NCI-H1930 (cell line): ENCODE measurements around the gene NAGPA.
A peak's percentile ranks its signal among the peaks of the same experiment; 100 is the strongest.

Source experiments
- DNase-seq, 2 experiments: peaks; one replicate each; lab custom pipeline; 2025; lab: John Stamatoyannopoulos, UW

The NAGPA gene

GRCh38 chr16:5027575-5028235 is 6.0 kb downstream of the NAGPA start:
- DNase-seq: no peak

- no peak for DNase-seq
These were observed 6.6 kb downstream of the NAGPA start for GRCh38 chr16:5027086-5027485.

- DNase-seq: no peak
These were observed 7.1 kb downstream of the NAGPA start for GRCh38 chr16:5026664-5027063.

- peak; percentile 18 to 21 for DNase-seq
These were observed 8.5 kb downstream of the NAGPA start for GRCh38 chr16:5025171-5025632.

- peak in 1 of 2 experiments; percentile 18 for DNase-seq
These were observed 9.1 kb downstream of the NAGPA start for GRCh38 chr16:5024632-5025031.

- DNase-seq: no peak
These were observed 11.2 kb downstream of the NAGPA start for GRCh38 chr16:5022521-5022920.

GRCh38 chr16:5020551-5020950 is 13.2 kb downstream of the NAGPA start:
- no peak for DNase-seq

- no peak for DNase-seq
These were observed 14.0 kb downstream of the NAGPA start for GRCh38 chr16:5019775-5020174.

GRCh38 chr16:5018793-5019192 is 14.9 kb downstream of the NAGPA start:
- DNase-seq: no peak

- DNase-seq: no peak
These were observed 16.1 kb downstream of the NAGPA start for GRCh38 chr16:5017678-5017969.

GRCh38 chr16:5016967-5017677 is 16.6 kb downstream of the NAGPA start:
- no peak for DNase-seq

GRCh38 chr16:5015887-5016286 is 17.8 kb downstream of the NAGPA start:
- no peak for DNase-seq

- no peak for DNase-seq
These were observed 18.4 kb downstream of the NAGPA start for GRCh38 chr16:5015351-5015750.

- DNase-seq: no peak
These were observed 20.8 kb downstream of the NAGPA start for GRCh38 chr16:5012887-5013286.

GRCh38 chr16:5011637-5012036 is 22.1 kb downstream of the NAGPA start:
- no peak for DNase-seq

GRCh38 chr16:5010576-5011329 is 23.0 kb downstream of the NAGPA start:
- no peak for DNase-seq

- DNase-seq: no peak
These were observed 25.4 kb downstream of the NAGPA start for GRCh38 chr16:5008311-5008731.

GRCh38 chr16:5007256-5007655 is 26.5 kb downstream of the NAGPA start:
- DNase-seq: no peak

GRCh38 chr16:5006348-5007193 is 27.2 kb downstream of the NAGPA start:
- DNase-seq: no peak

GRCh38 chr16:5005916-5006315 is 27.8 kb downstream of the NAGPA start:
- DNase-seq: no peak

- no peak for DNase-seq
These were observed 29.4 kb downstream of the NAGPA start for GRCh38 chr16:5004311-5004710.

GRCh38 chr16:5003828-5004227 is 29.9 kb downstream of the NAGPA start:
- DNase-seq: no peak
